Heart left ventricle (tissue), 16 donors: ENCODE measurements around the gene ZBTB38. TPM values are rescaled to one million over a fixed set of nuclear protein-coding genes. Genes with fewer than 3 reads are reported as not detected.

Source experiments
- ATAC-seq, 4 donors: fragments of 200-7000 bp; cut with Tn5 transposase; one replicate each; pipeline ENCODE4 v1.9.1; 2020 to 2022; ENCODE audit warnings: moderate library complexity in 4 of 4, mild to moderate bottlenecking in 3 of 4, moderate number of reproducible peaks in 1 of 4
- DNase-seq, 5 donors: peaks; one replicate each; pipeline ENCODE4 v3.0.0-alpha.2; 2020
- H3K27ac ChIP-seq, 12 donors: fragments of 200-600 bp; sonication (generic) in 4 of 12; one replicate each; pipeline versions ENCODE4 v1.5.0 to v1.8.0; 2016 to 2022; ENCODE audit warnings: mild to moderate bottlenecking in 2 of 12
- H3K27me3 ChIP-seq, 9 donors: fragments of 200-600 bp; sonication (generic) in 2 of 9; one replicate each; pipeline versions ENCODE4 v1.5.1 to v1.8.0; 2016 to 2022; ENCODE audit warnings: mild to moderate bottlenecking in 3 of 9
- H3K36me3 ChIP-seq, 9 donors: fragments of 200-600 bp; sonication (generic) in 2 of 9; one replicate each; pipeline versions ENCODE4 v1.5.0 to v1.8.0; 2018 to 2022; ENCODE audit warnings: mild to moderate bottlenecking in 2 of 9
- H3K4me1 ChIP-seq, 12 donors: fragments of 200-600 bp; sonication (generic) in 4 of 12; one replicate each; pipeline versions ENCODE4 v1.5.0 to v1.8.0; 2016 to 2022; ENCODE audit warnings: mild to moderate bottlenecking in 3 of 12
- H3K4me3 ChIP-seq, 12 donors: fragments of 200-600 bp; sonication (generic) in 4 of 12; one replicate each; pipeline versions ENCODE4 v1.5.0 to v1.8.0; 2017 to 2022; ENCODE audit warnings: mild to moderate bottlenecking in 9 of 12, moderate library complexity in 4 of 12
- H3K9me3 ChIP-seq, 12 donors: fragments of 200-600 bp; sonication (generic) in 4 of 12; one replicate each; pipeline versions ENCODE4 v1.5.0 to v1.8.0; 2016 to 2022; ENCODE audit warnings: mild to moderate bottlenecking in 1 of 12
- POLR2A ChIP-seq, 2 donors: fragments of 450-650 bp; IDR thresholded peaks; one replicate each; pipeline ENCODE4 v1.6.1; 2017; ENCODE audit warnings: antibody characterized with exemption in 2 of 2, mild to moderate bottlenecking in 2 of 2, moderate library complexity in 2 of 2
- WGBS, 4 donors: extraction: QIAGEN DNeasy Blood & Tissue Kit in 2 of 4; methylation state at CpG; one replicate each; pipeline versions ENCODE4 v1.1.5 to v1.1.7; 2013 to 2018; 5-methylcytosine and 5-hydroxymethylcytosine counted together
- intact Hi-C, 10 donors: fragments of 100-400 bp; cut with DNase I; formaldehyde crosslinking; loops; one replicate each; pipeline versions ENCODE4 v1.11.1 to v1.14.2; 2022
- polyA plus RNA-seq, 2 donors: library from polyadenylated mRNA; stranded (reverse); fragments of 200-250 nt; gene quantifications; one replicate each; pipeline ENCODE4 v1.2.3, GENCODE V29; 2013
- total RNA-seq, 9 donors: library from RNA; depleted of rRNA in 2 of 9; stranded (reverse); fragments of >200 nt in 2 of 9; fragmentation: NEBNext Ultra II Directional in 3 of 9; extraction: Animal tissue kit (Norgen Biotek cat#: 25700) in 3 of 9; gene quantifications; one replicate each; pipeline versions ENCODE4 v1.1.0 to v1.2.4, GENCODE V29; 2016 to 2023
- TF ChIP-seq, protein P1 (sequence below), 12 donors: fragments of 200-600 bp; sonication (generic) in 4 of 12; IDR thresholded peaks; one replicate each; pipeline versions ENCODE4 v1.5.0 to v1.8.0; 2018 to 2022; ENCODE audit warnings: antibody characterized with exemption in 12 of 12, mild to moderate bottlenecking in 5 of 12
- donor health status: ischemic (EF 13 %, LVEDD 7.1; RV severe dilation, severe dysfunction).
- donor health status: healthy with polysubstance abuse.
- donor health status: DM: no; HTN: yes; CAD: no.
- donor health status: DM: no; HTN: no; CAD: no.
- donor health status: ischemic (EF 25% LVEDD 6.9; RV normal size, moderate dysfunction).
- donor health status: ischemic (EF 25% LVEDD 5.7; RV mildly dilated, moderate dysfunction).
- donor health status: healthy.
- donor health status: DM: yes; HTN: yes; CAD: no.
- donor health status: ischemic (EF 35%, LVEDD 5.7; RV mildly dilated, moderate dysfunction).
- donor health status: nonischemic (EF 11% LVEDD 7.7; RV severe dilation, severe dysfunction).
- donor health status: DM: yes; HTN: yes; CAD: no.
- donor health status: PGD.
- donor health status: ischemic (EF 29% LVEDD 5.4; RV normal size, mild dysfunction).
- donor health status: nonischemic (EF 23%, LVEDD 6.1; RV moderate dilation, normal function).

The ZBTB38 gene
- total and polyA plus RNA-seq, 11 donors, result 15.5 to 189 (median 128) TPM

DNA sequence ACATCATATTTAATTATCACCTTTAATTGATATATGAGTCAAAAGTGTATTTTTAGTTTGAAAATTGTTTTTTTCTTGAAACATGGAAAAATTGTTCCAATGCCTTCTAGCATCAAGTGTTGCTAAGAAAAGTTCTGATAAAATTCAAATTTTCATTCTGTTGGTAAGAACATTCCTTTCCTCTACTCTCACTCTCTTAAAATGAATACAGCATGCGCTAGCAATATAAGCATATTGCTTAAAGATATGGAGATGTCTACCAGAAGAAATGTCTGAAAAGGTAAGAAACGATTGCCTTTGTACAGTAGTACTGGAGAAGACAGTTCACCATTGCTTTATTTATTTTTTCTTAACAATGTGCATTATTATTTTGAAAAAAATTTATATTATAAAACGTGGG is 17.6 kb upstream of the ZBTB38 start:
- TF ChIP-seq POLR2A (IDR thresholded peaks at IDR 0.05), result no peak
- TF ChIP-seq, protein P1, sequence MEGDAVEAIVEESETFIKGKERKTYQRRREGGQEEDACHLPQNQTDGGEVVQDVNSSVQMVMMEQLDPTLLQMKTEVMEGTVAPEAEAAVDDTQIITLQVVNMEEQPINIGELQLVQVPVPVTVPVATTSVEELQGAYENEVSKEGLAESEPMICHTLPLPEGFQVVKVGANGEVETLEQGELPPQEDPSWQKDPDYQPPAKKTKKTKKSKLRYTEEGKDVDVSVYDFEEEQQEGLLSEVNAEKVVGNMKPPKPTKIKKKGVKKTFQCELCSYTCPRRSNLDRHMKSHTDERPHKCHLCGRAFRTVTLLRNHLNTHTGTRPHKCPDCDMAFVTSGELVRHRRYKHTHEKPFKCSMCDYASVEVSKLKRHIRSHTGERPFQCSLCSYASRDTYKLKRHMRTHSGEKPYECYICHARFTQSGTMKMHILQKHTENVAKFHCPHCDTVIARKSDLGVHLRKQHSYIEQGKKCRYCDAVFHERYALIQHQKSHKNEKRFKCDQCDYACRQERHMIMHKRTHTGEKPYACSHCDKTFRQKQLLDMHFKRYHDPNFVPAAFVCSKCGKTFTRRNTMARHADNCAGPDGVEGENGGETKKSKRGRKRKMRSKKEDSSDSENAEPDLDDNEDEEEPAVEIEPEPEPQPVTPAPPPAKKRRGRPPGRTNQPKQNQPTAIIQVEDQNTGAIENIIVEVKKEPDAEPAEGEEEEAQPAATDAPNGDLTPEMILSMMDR (IDR thresholded peaks at IDR 0.05), result no peak

DNA sequence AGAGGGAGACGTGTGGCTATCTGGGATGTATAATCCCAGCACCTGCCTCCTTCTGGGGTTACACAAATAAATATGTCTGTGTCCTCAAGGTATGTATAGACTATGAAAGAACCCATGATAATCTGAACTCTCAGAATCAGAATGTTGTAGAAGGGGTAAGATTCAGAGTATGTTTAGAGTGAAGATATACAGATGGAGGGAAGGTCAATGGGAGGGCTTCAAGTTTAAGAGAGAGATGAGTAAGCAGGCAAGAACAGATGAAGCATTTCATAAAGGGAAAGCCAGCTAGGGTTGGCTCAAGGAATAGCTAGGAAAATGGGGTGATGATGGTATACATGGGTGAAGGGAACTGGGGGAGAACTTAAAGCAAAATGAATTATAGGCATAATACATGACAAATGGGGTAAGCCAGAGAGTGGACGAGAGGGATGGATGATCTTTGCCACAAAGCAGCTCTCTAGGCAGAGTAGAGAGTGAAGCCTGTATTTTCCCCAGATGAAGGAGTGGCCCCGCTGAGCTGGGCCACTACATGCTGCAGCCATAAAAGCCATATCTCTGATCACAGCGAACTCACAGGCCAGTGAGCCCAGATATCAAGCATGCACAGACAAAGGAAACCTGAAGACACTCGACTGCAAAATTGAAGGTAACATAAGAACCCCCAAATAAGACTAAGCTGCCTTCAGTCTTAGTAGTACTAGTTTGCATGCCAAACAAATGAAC is 15.9 kb upstream of the ZBTB38 start:
- Histone ChIP-seq H3K9me3 (peaks cover 0 to 7% (median 0%) of the 10 kb centered on the region in 12 donors), H3K4me3 (no peak overlapping the region), H3K27me3 (no peaks in the 10 kb centered on the region), H3K4me1 (no peaks in the 10 kb centered on the region), H3K36me3 (no peaks in the 10 kb centered on the region), H3K27ac (no peak overlapping the region)
- no peak for TF ChIP-seq POLR2A (IDR thresholded peaks at IDR 0.05)
- TF ChIP-seq, protein P1 (IDR thresholded peaks at IDR 0.05), result no peak
- WGBS, 4 donors, result 87 to 89% (median 88%) methylated on average over 5 of the region's 5 CpGs
- intact Hi-C loops, result loop anchor here in 3 of 10 donors (5.0 to 10.0 kb wide), 4 partner anchors 35 to 212 kb away; no protein-coding TSS in a partner anchor
- DNase-seq (no peak), ATAC-seq (no peak)

More for the DNA sequence above, 17.6 kb upstream of the ZBTB38 start:
- Histone ChIP-seq H3K9me3 (peaks cover 0 to 7% (median 0%) of the 10 kb centered on the region in 12 donors), H3K4me3 (no peak overlapping the region), H3K4me1 (no peaks in the 10 kb centered on the region), H3K36me3 (no peaks in the 10 kb centered on the region), H3K27ac (no peak overlapping the region), H3K27me3 (no peaks in the 10 kb centered on the region)
- ATAC-seq, result no peak
- DNase-seq, result no peak
- WGBS, 4 donors, result 76 to 84% (median 76%) methylated on average over 3 of the region's 3 CpGs
- intact Hi-C loops, result loop anchor here in 3 of 10 donors (5.0 to 10.0 kb wide), 4 partner anchors 33 to 214 kb away; no protein-coding TSS in a partner anchor

DNA sequence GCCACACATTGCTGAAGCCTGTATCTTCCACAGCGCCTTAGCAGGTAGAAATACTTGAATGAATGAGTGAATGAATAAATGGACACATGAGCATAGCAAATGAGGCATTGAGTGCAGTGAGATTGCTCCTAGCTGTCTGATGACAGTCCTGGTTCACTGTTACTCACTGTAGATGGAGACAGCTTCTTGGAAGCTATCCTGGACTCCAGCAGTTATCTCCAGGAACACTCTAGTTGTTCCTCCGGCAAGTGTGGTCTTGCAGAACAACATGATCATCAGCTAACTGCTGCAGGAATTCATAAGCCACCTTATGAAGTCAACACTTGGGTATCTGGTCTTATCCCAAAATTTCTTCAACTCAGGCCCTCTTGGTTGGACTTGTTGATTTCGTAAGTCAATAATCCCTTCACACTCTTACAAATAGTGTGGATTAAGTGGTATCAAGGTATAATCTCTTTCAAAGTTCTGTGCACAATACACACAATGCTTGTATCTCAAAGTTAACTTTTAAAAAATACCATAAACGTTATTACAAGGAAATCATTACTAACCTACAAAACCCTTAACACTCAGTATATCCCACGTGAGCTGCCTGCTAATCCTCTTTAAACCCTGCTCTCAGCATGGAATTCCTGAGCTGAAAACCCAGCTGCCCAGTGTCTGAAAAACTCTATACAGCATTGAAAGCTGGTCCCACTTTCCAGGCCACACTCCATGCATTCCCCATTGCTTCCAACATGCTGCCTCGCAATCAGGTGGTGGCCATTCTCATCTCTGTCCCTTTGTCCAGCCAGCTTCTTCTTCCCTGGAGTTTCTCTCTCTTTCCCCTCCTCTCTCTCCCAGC is 14.4 kb upstream of the ZBTB38 start:
- Histone ChIP-seq H3K27me3 (no peaks in the 10 kb centered on the region), H3K4me1 (no peaks in the 10 kb centered on the region), H3K9me3 (peaks cover 0 to 7% (median 0%) of the 10 kb centered on the region in 12 donors), H3K36me3 (no peaks in the 10 kb centered on the region), H3K4me3 (no peak overlapping the region), H3K27ac (no peak overlapping the region)
- intact Hi-C loops, result loop anchor here in 3 of 10 donors (5.0 to 10.0 kb wide), 4 partner anchors 37 to 211 kb away; no protein-coding TSS in a partner anchor
- 75 to 78% (median 76%) methylated on average over 6 of the region's 6 CpGs for WGBS, 4 donors
- TF ChIP-seq, protein P1 (IDR thresholded peaks at IDR 0.05), result no peak
- TF ChIP-seq POLR2A (IDR thresholded peaks at IDR 0.05), result no peak
- ATAC-seq (peak in 3 of 4 donors; percentile 52 to 88 (median 69)), DNase-seq (no peak)

DNA sequence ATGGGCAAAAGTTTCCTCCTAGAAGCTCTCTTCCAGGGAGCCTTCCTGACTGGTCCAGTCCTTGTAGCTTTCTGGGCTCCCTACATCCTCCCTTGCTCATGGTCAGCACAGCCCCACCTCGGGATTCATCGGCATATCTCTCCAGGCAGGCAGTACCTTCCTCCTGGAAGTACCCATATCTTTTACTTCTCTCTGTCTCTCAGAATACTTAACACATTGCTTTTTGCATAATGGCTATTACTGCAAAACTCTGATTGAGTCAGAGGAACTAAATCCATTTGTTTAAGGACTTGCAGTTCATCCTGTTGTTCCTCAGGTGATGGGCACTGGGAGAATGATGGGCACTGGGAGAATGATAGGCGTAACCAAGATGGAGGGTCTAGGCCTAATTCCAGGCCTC is 13.8 kb upstream of the ZBTB38 start:
- Histone ChIP-seq H3K4me1 (no peaks in the 10 kb centered on the region), H3K36me3 (no peaks in the 10 kb centered on the region), H3K4me3 (no peak overlapping the region), H3K9me3 (peaks cover 0 to 5% (median 0%) of the 10 kb centered on the region in 12 donors), H3K27ac (no peak overlapping the region), H3K27me3 (no peaks in the 10 kb centered on the region)
- WGBS, 4 donors, result 95 to 99% (median 96%) methylated on average over 3 of the region's 3 CpGs
- TF ChIP-seq, protein P1 (IDR thresholded peaks at IDR 0.05), result no peak
- TF ChIP-seq POLR2A (IDR thresholded peaks at IDR 0.05), result no peak
- ATAC-seq, result no peak
- no peak for DNase-seq
- intact Hi-C loops, result loop anchor here in 3 of 10 donors (5.0 to 10.0 kb wide), 4 partner anchors 37 to 210 kb away; no protein-coding TSS in a partner anchor
